Measurements from ENCODE around the gene TTN. TPM values are rescaled to one million over a fixed set of nuclear protein-coding genes. Genes with fewer than 3 reads are reported as not detected.

Gene TTN
- total and polyA plus RNA-seq, 4 donors: 0.53 to 47.4 (median 19.7) TPM

DNA sequence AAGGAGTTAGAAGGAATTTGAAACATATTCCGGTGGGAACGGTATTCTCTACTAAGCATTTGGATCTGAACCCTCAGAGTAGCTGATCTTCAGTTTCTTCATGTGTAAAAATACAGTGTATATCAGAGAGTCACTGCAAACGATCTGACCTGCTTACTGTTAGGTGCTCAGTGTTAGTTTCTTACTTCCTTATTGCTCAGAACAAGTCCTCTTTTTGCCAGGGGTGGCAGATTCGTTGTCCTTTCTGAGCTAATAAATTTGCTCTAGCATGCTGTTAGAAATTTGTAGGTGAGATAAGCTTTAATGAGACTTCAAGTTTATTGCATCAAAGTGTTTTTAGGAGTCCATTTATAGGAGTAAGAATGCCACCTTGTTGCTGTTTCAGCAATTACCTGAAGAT, 311.2 kb downstream of the TTN start:
- WGBS, 2 donors: 80 to 83% methylated on average over 4 of the region's 4 CpGs
- H3K4me1 ChIP-seq (ENCODE audit: control insufficient read depth in 5 of 5, insufficient read depth in 5 of 5, low read length in 5 of 5): peaks cover 0 to 2% (median 0%) of the 10 kb centered on the region in 5 donors
- TF ChIP-seq, protein P1, sequence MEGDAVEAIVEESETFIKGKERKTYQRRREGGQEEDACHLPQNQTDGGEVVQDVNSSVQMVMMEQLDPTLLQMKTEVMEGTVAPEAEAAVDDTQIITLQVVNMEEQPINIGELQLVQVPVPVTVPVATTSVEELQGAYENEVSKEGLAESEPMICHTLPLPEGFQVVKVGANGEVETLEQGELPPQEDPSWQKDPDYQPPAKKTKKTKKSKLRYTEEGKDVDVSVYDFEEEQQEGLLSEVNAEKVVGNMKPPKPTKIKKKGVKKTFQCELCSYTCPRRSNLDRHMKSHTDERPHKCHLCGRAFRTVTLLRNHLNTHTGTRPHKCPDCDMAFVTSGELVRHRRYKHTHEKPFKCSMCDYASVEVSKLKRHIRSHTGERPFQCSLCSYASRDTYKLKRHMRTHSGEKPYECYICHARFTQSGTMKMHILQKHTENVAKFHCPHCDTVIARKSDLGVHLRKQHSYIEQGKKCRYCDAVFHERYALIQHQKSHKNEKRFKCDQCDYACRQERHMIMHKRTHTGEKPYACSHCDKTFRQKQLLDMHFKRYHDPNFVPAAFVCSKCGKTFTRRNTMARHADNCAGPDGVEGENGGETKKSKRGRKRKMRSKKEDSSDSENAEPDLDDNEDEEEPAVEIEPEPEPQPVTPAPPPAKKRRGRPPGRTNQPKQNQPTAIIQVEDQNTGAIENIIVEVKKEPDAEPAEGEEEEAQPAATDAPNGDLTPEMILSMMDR (IDR thresholded peaks at IDR 0.05; ENCODE audit: control extremely low read depth, extremely low read depth): no peak
- ATAC-seq (ENCODE audit: insufficient read depth, low FRiP score) (no peak), DNase-seq (no peak)
- H3K4me3 ChIP-seq: no peak overlapping the region
- no peaks in the 10 kb centered on the region for H3K9me3 ChIP-seq (ENCODE audit: control insufficient read depth in 4 of 4, insufficient read depth in 3 of 4, low read length in 3 of 4)
- no peak overlapping the region for H3K9ac ChIP-seq (ENCODE audit: insufficient read depth in 1 of 2, low read length in 2 of 2)
- peaks cover 21 to 51% (median 32%) of the 10 kb centered on the region in 4 donors for H3K36me3 ChIP-seq (ENCODE audit: control insufficient read depth in 4 of 4, insufficient read depth in 4 of 4, low read length in 4 of 4)
- no peak overlapping the region for H3K27ac ChIP-seq (ENCODE audit: low read depth in 1 of 2, low read length in 1 of 2)
- no peaks in the 10 kb centered on the region for H3K27me3 ChIP-seq (ENCODE audit: control insufficient read depth in 3 of 3, insufficient read depth in 3 of 3, low read length in 2 of 3)

DNA sequence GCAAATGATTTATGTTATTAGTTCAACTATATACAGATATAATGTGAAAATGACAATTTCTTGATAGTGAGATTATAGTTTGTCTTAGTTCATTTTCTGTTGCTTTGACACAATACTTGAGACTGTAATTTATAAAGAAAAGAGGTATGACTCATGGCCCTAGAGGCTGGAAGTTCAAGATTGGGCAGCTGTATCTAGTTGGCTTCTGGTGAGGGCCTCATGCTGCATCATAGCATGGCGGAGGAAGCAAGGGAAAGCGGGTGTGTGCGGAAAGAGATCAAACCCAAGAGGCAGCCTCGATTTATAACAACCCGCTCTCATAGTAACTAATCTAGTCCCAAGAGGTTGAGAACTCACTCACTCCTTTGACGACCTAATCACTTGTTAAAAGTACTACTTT, 315.6 kb downstream of the TTN start:
- Histone ChIP-seq H3K27ac (ENCODE audit: low read depth in 1 of 2, low read length in 1 of 2) (no peak overlapping the region), H3K27me3 (ENCODE audit: control insufficient read depth in 3 of 3, insufficient read depth in 3 of 3, low read length in 2 of 3) (no peaks in the 10 kb centered on the region), H3K9me3 (ENCODE audit: control insufficient read depth in 4 of 4, insufficient read depth in 3 of 4, low read length in 3 of 4) (no peaks in the 10 kb centered on the region), H3K4me3 (no peak overlapping the region), H3K9ac (ENCODE audit: insufficient read depth in 1 of 2, low read length in 2 of 2) (no peak overlapping the region), H3K4me1 (ENCODE audit: control insufficient read depth in 5 of 5, insufficient read depth in 5 of 5, low read length in 5 of 5) (peaks cover 0 to 7% (median 0%) of the 10 kb centered on the region in 5 donors), H3K36me3 (ENCODE audit: control insufficient read depth in 4 of 4, insufficient read depth in 4 of 4, low read length in 4 of 4) (peaks cover 10 to 36% (median 18%) of the 10 kb centered on the region in 4 donors)
- TF ChIP-seq, protein P1 (IDR thresholded peaks at IDR 0.05; ENCODE audit: control extremely low read depth, extremely low read depth): no peak
- DNase-seq (no peak), ATAC-seq (ENCODE audit: insufficient read depth, low FRiP score) (no peak)
- WGBS, 2 donors: 83 to 98% methylated on average over 6 of the region's 6 CpGs

DNA sequence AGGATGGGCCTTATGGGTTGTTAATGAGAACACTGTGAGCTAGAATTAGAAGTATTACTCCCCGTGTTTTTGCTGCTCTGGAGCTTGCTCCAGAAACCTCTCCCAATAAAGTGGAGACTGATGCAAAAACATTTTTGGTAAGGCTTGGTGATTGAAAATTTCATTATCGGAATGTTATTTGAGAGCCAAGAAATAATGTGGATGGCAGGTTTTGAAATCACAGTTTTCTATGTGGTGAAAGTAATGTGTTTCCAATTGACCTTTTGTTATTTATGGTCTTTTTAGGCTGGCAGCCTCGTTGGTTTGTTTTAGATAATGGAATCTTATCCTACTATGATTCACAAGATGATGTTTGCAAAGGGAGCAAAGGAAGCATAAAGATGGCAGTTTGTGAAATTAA, 321.9 kb downstream of the TTN start:
- no peaks in the 10 kb centered on the region for H3K27me3 ChIP-seq (ENCODE audit: control insufficient read depth in 3 of 3, insufficient read depth in 3 of 3, low read length in 2 of 3)
- ATAC-seq (ENCODE audit: insufficient read depth, low FRiP score) (no peak), DNase-seq (no peak)
- H3K9me3 ChIP-seq (ENCODE audit: control insufficient read depth in 4 of 4, insufficient read depth in 3 of 4, low read length in 3 of 4): no peaks in the 10 kb centered on the region
- WGBS, 2 donors: 79 to 82% methylated on average over 3 of the region's 3 CpGs
- H3K4me3 ChIP-seq: no peak overlapping the region
- peak overlapping the region in 1 of 2 donors; percentile 45 for H3K27ac ChIP-seq (ENCODE audit: low read depth in 1 of 2, low read length in 1 of 2)
- no peak overlapping the region for H3K9ac ChIP-seq (ENCODE audit: insufficient read depth in 1 of 2, low read length in 2 of 2)
- TF ChIP-seq, protein P1 (IDR thresholded peaks at IDR 0.05; ENCODE audit: control extremely low read depth, extremely low read depth): no peak
- peaks cover 0 to 10% (median 6%) of the 10 kb centered on the region in 4 donors for H3K36me3 ChIP-seq (ENCODE audit: control insufficient read depth in 4 of 4, insufficient read depth in 4 of 4, low read length in 4 of 4)
- peaks cover 0 to 33% (median 18%) of the 10 kb centered on the region in 5 donors for H3K4me1 ChIP-seq (ENCODE audit: control insufficient read depth in 5 of 5, insufficient read depth in 5 of 5, low read length in 5 of 5)
